Activated CD4-positive, alpha-beta T cell treated with anti-CD3 and anti-CD28 coated beads, Interleukin-2, amount 10 ng/mL, durations not matched to agents 7 days and 5 days (primary cell): ENCODE data around the gene ZNF385B. TPM values are rescaled to one million over a fixed set of nuclear protein-coding genes. Genes with fewer than 3 reads are reported as not detected.

ENCODE experiments used
- CTCF ChIA-PET: fragments of 350-600 bp; sonication (Branson Sonifier 250); formaldehyde crosslinking; loops from one replicate; lab custom pipeline; 2021; ENCODE audit warnings: antibody characterized with exemption; lab: Charles Lee
- POLR2A ChIA-PET: fragments of 350-600 bp; sonication (Branson Sonifier 250); formaldehyde crosslinking; loops from one replicate; lab custom pipeline; 2021; ENCODE audit warnings: antibody characterized with exemption; lab: Charles Lee
- DNase-seq: peaks from one replicate; pipeline ENCODE4 v3.0.0-alpha.2; 2020
- H3K27ac Mint-ChIP-seq: one replicate; pipeline ENCODE4 v1.8.0; 2021; ENCODE audit warnings: mild to moderate bottlenecking, moderate library complexity, mixed read lengths
- H3K27me3 Mint-ChIP-seq: one replicate; pipeline ENCODE4 v1.8.0; 2021; ENCODE audit warnings: mixed read lengths
- H3K36me3 Mint-ChIP-seq: one replicate; pipeline ENCODE4 v1.8.0; 2021; ENCODE audit warnings: low read depth, mixed read lengths
- H3K4me1 Mint-ChIP-seq: one replicate; pipeline ENCODE4 v1.8.0; 2021; ENCODE audit warnings: mixed read lengths
- H3K4me3 Mint-ChIP-seq: one replicate; pipeline ENCODE4 v1.8.0; 2021; ENCODE audit warnings: mild to moderate bottlenecking, moderate library complexity, mixed read lengths
- H3K9me3 Mint-ChIP-seq: one replicate; pipeline ENCODE4 v1.8.0; 2021; ENCODE audit warnings: mixed read lengths
- total RNA-seq, 2 experiments: library from RNA; stranded (reverse); gene quantifications; one replicate each; pipeline ENCODE4 v1.2.3, GENCODE V29; 2021

The ZNF385B gene
- total RNA-seq, 2 experiments from 2014 or later = not detected

- Mint-ChIP-seq H3K27ac (no peak overlapping the region), H3K9me3 (peaks cover 4% of the 10 kb centered on the region), H3K4me3 (no peak overlapping the region), H3K27me3 (no peaks in the 10 kb centered on the region), H3K4me1 (no peaks in the 10 kb centered on the region), H3K36me3 (no peaks in the 10 kb centered on the region)
- CTCF ChIA-PET = no interaction called here
- DNase-seq = no peak
- POLR2A ChIA-PET = no interaction called here
Observed at GRCh38 chr2:179812501-179812900, 48.9 kb downstream of the ZNF385B start.

- no peak overlapping the region for H3K4me3 Mint-ChIP-seq
- no peaks in the 10 kb centered on the region for H3K4me1 Mint-ChIP-seq
- DNase-seq = no peak
- H3K27ac Mint-ChIP-seq = no peak overlapping the region
- H3K9me3 Mint-ChIP-seq = peaks cover 4% of the 10 kb centered on the region
- H3K36me3 Mint-ChIP-seq = no peaks in the 10 kb centered on the region
- H3K27me3 Mint-ChIP-seq = no peaks in the 10 kb centered on the region
- ChIA-PET CTCF (no interaction called here), POLR2A (no interaction called here)
Observed at GRCh38 chr2:179811042-179811441, 50.4 kb downstream of the ZNF385B start.

- Mint-ChIP-seq H3K9me3 (peaks cover 4% of the 10 kb centered on the region), H3K27ac (no peak overlapping the region), H3K4me3 (no peak overlapping the region), H3K27me3 (no peaks in the 10 kb centered on the region), H3K36me3 (no peaks in the 10 kb centered on the region), H3K4me1 (no peaks in the 10 kb centered on the region)
- ChIA-PET POLR2A (no interaction called here), CTCF (no interaction called here)
- DNase-seq = no peak
Observed at GRCh38 chr2:179809606-179810005, 51.8 kb downstream of the ZNF385B start.

- Mint-ChIP-seq H3K4me1 (no peaks in the 10 kb centered on the region), H3K27me3 (no peaks in the 10 kb centered on the region), H3K4me3 (no peak overlapping the region), H3K9me3 (no peaks in the 10 kb centered on the region), H3K36me3 (no peaks in the 10 kb centered on the region), H3K27ac (no peak overlapping the region)
- DNase-seq = no peak
- ChIA-PET POLR2A (no interaction called here), CTCF (no interaction called here)
Observed at GRCh38 chr2:179805001-179805400, 56.4 kb downstream of the ZNF385B start.

- Mint-ChIP-seq H3K4me3 (no peak overlapping the region), H3K36me3 (no peaks in the 10 kb centered on the region), H3K27me3 (no peaks in the 10 kb centered on the region), H3K9me3 (no peaks in the 10 kb centered on the region), H3K4me1 (no peaks in the 10 kb centered on the region), H3K27ac (no peak overlapping the region)
- no peak for DNase-seq
- ChIA-PET CTCF (no interaction called here), POLR2A (no interaction called here)
Observed at GRCh38 chr2:179804206-179804605, 57.2 kb downstream of the ZNF385B start.

GRCh38 chr2:179802051-179802882 lies 59.1 kb downstream of the ZNF385B start:
- H3K36me3 Mint-ChIP-seq = no peaks in the 10 kb centered on the region
- H3K4me3 Mint-ChIP-seq = no peak overlapping the region
- H3K4me1 Mint-ChIP-seq = no peaks in the 10 kb centered on the region
- no peaks in the 10 kb centered on the region for H3K27me3 Mint-ChIP-seq
- H3K9me3 Mint-ChIP-seq = no peaks in the 10 kb centered on the region
- ChIA-PET CTCF (no interaction called here), POLR2A (no interaction called here)
- no peak overlapping the region for H3K27ac Mint-ChIP-seq
- no peak for DNase-seq

GRCh38 chr2:179800776-179801175 lies 60.6 kb downstream of the ZNF385B start:
- no peaks in the 10 kb centered on the region for H3K4me1 Mint-ChIP-seq
- ChIA-PET CTCF (no interaction called here), POLR2A (no interaction called here)
- H3K27ac Mint-ChIP-seq = no peak overlapping the region
- H3K36me3 Mint-ChIP-seq = no peaks in the 10 kb centered on the region
- no peaks in the 10 kb centered on the region for H3K9me3 Mint-ChIP-seq
- no peak for DNase-seq
- no peaks in the 10 kb centered on the region for H3K27me3 Mint-ChIP-seq
- no peak overlapping the region for H3K4me3 Mint-ChIP-seq

- no peak overlapping the region for H3K27ac Mint-ChIP-seq
- ChIA-PET POLR2A (no interaction called here), CTCF (no interaction called here)
- H3K9me3 Mint-ChIP-seq = no peaks in the 10 kb centered on the region
- H3K4me3 Mint-ChIP-seq = no peak overlapping the region
- H3K27me3 Mint-ChIP-seq = no peaks in the 10 kb centered on the region
- H3K4me1 Mint-ChIP-seq = no peaks in the 10 kb centered on the region
- DNase-seq = no peak
- H3K36me3 Mint-ChIP-seq = no peaks in the 10 kb centered on the region
Observed at GRCh38 chr2:179796213-179797007, 65.0 kb downstream of the ZNF385B start.

- POLR2A ChIA-PET = no interaction called here
- Mint-ChIP-seq H3K4me1 (no peaks in the 10 kb centered on the region), H3K4me3 (no peak overlapping the region), H3K36me3 (no peaks in the 10 kb centered on the region), H3K9me3 (no peaks in the 10 kb centered on the region), H3K27ac (no peak overlapping the region), H3K27me3 (peaks cover 2% of the 10 kb centered on the region)
- CTCF ChIA-PET = no interaction called here
- DNase-seq = no peak
Observed at GRCh38 chr2:179793902-179794301, 67.5 kb downstream of the ZNF385B start.

- H3K4me1 Mint-ChIP-seq = no peaks in the 10 kb centered on the region
- H3K4me3 Mint-ChIP-seq = no peak overlapping the region
- DNase-seq = no peak
- H3K27ac Mint-ChIP-seq = no peak overlapping the region
- H3K9me3 Mint-ChIP-seq = no peaks in the 10 kb centered on the region
- POLR2A ChIA-PET = no interaction called here
- CTCF ChIA-PET = no interaction called here
- no peaks in the 10 kb centered on the region for H3K36me3 Mint-ChIP-seq
- H3K27me3 Mint-ChIP-seq = peaks cover 2% of the 10 kb centered on the region
Observed at GRCh38 chr2:179793238-179793637, 68.2 kb downstream of the ZNF385B start.

- H3K4me3 Mint-ChIP-seq = no peak overlapping the region
- no peak for DNase-seq
- H3K36me3 Mint-ChIP-seq = no peaks in the 10 kb centered on the region
- H3K9me3 Mint-ChIP-seq = no peaks in the 10 kb centered on the region
- ChIA-PET CTCF (no interaction called here), POLR2A (no interaction called here)
- H3K27me3 Mint-ChIP-seq = peaks cover 2% of the 10 kb centered on the region
- H3K4me1 Mint-ChIP-seq = no peaks in the 10 kb centered on the region
- H3K27ac Mint-ChIP-seq = no peak overlapping the region
Observed at GRCh38 chr2:179790235-179791217, 70.9 kb downstream of the ZNF385B start.

GRCh38 chr2:179788104-179788503 lies 73.3 kb downstream of the ZNF385B start:
- no peak for DNase-seq
- H3K9me3 Mint-ChIP-seq = no peaks in the 10 kb centered on the region
- H3K27me3 Mint-ChIP-seq = peaks cover 2% of the 10 kb centered on the region
- H3K36me3 Mint-ChIP-seq = no peaks in the 10 kb centered on the region
- H3K27ac Mint-ChIP-seq = no peak overlapping the region
- no peaks in the 10 kb centered on the region for H3K4me1 Mint-ChIP-seq
- POLR2A ChIA-PET = no interaction called here
- CTCF ChIA-PET = no interaction called here
- H3K4me3 Mint-ChIP-seq = no peak overlapping the region
